Effector memory CD8-positive, alpha-beta T cell (primary cell): ENCODE measurements around the gene ZNF615.
"Not testable (repeated sequence)": the region's sequence is repeated elsewhere in the genome, so short reads cannot be mapped to it uniquely, and the experiment has no call there.

Experiments used
- ATAC-seq: fragments of 150-1000 bp; cut with Tn5 transposase; replicated peaks from 2 replicates; pipeline ENCODE4 v1.10.0; 2021; ENCODE audit warnings: mild to moderate bottlenecking, moderate library complexity
- DNase-seq, 3 experiments: peaks; one replicate each; pipeline ENCODE4 v3.0.0; 2021
- H3K27ac Mint-ChIP-seq, 2 donors: one replicate each; pipeline ENCODE4 v1.8.0; 2022; ENCODE audit warnings: mild to moderate bottlenecking in 2 of 2, mixed read lengths in 2 of 2, moderate library complexity in 2 of 2
- H3K27me3 Mint-ChIP-seq, 2 donors: one replicate each; pipeline ENCODE4 v1.8.0; 2022; ENCODE audit warnings: mixed read lengths in 2 of 2
- H3K36me3 Mint-ChIP-seq: one replicate; pipeline ENCODE4 v1.8.0; 2022; ENCODE audit warnings: mild to moderate bottlenecking, moderate library complexity, mixed read lengths; ENCODE audit not compliant: insufficient read depth
- H3K4me1 Mint-ChIP-seq, 2 donors: one replicate each; pipeline ENCODE4 v1.8.0; 2022; ENCODE audit warnings: low read depth in 2 of 2, mixed read lengths in 2 of 2
- H3K4me3 Mint-ChIP-seq, 2 donors: one replicate each; pipeline ENCODE4 v1.8.0; 2022; ENCODE audit warnings: mild to moderate bottlenecking in 2 of 2, mixed read lengths in 2 of 2, moderate library complexity in 2 of 2
- H3K9me3 Mint-ChIP-seq, 2 donors: one replicate each; pipeline ENCODE4 v1.8.0; 2022; ENCODE audit warnings: mixed read lengths in 2 of 2

ZNF615 gene

DNA sequence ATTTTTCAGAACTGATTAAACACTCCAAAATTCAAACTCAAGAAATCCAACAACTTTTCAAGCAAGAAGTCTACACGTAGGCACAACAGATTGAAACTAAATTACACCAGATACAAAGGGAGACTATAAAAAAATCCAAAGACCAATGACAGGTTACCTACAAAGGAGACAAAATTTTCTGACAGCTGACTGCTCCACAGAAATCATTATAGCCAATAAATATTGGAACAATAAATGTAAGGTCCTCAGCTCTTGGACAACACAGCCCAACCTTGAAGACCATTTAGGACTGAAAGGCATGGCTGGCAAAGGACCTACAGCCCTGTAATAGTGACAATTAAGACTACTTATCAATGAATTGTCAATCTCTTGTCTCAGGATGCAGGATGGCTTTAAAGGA is 37.3 kb downstream of the ZNF615 start:
- DNase-seq (no peak), ATAC-seq (no peak)
- no peaks in the 10 kb centered on the region for H3K4me1 Mint-ChIP-seq
- peaks cover 12% of the 10 kb centered on the region in 2 donors for H3K9me3 Mint-ChIP-seq
- peaks cover 86% of the 10 kb centered on the region for H3K36me3 Mint-ChIP-seq
- no peak overlapping the region for H3K27ac Mint-ChIP-seq
- no peaks in the 10 kb centered on the region for H3K27me3 Mint-ChIP-seq
- H3K4me3 Mint-ChIP-seq: no peak overlapping the region

DNA sequence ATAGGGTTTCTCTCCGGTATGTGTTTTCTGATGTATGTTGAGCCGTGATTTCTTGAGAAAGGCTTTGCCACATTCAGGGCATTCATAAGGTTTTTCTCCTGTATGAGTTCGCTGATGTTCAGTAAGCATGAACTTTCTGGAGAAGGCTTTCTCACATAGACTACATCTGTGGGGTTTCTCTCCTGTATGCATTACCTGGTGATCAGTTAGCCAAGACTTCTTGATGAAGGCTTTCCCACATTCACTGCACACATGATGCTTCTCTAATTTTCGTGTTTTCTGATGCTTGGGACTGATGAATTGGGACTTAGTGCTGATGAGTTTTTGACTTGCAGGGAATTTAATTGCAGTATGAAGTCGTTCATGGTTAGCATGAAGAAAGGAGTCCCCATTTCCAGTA is 42.4 kb downstream of the ZNF615 start:
- Mint-ChIP-seq H3K4me1 (no peaks in the 10 kb centered on the region), H3K9me3 (peaks cover 20 to 31% of the 10 kb centered on the region in 2 donors), H3K27me3 (no peaks in the 10 kb centered on the region), H3K27ac (no peak overlapping the region), H3K36me3 (peaks cover 55% of the 10 kb centered on the region), H3K4me3 (no peak overlapping the region)
- ATAC-seq (no peak), DNase-seq (no peak)

- not testable (repeated sequence) for DNase-seq
Observed at GRCh38 chr19:51960621-51961233, 47.3 kb downstream of the ZNF615 start.

GRCh38 chr19:51959791-51960190 is 48.2 kb downstream of the ZNF615 start:
- no peak overlapping the region for H3K27ac Mint-ChIP-seq
- no peak for ATAC-seq
- no peak for DNase-seq
- peaks cover 24 to 38% of the 10 kb centered on the region in 2 donors for H3K9me3 Mint-ChIP-seq
- H3K4me1 Mint-ChIP-seq: no peaks in the 10 kb centered on the region
- peaks cover 4% of the 10 kb centered on the region for H3K36me3 Mint-ChIP-seq
- no peaks in the 10 kb centered on the region for H3K27me3 Mint-ChIP-seq
- H3K4me3 Mint-ChIP-seq: no peak overlapping the region

More at GRCh38 chr19:51960621-51961233, 47.3 kb downstream of the ZNF615 start:
- H3K27ac Mint-ChIP-seq, H3K4me3 Mint-ChIP-seq, H3K4me1 Mint-ChIP-seq, ATAC-seq, H3K27me3 Mint-ChIP-seq: not testable (repeated sequence)
- Mint-ChIP-seq H3K9me3 (peaks cover 31 to 37% of the 10 kb centered on the region in 2 donors), H3K36me3 (peaks cover 14% of the 10 kb centered on the region)

DNA sequence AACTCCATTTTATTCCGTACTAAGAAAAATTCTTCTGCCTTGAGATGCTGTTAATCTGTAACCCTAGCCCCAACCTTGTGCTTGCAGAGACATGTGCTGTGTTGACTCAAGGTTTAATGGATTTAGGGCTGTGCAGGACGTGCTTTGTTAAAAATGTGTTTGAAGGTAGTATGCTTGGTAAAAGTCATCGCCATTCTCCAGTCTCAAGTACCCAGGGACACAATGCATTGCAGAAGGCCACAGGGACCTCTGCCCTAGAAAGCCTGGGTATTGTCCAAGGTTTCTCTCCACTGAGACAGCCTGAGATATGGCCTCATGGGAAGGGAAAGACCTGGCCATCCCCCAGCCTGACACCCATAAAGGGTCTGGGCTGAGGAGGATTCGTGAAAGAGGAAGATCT is 50.2 kb downstream of the ZNF615 start:
- H3K9me3 Mint-ChIP-seq: peaks cover 19 to 38% of the 10 kb centered on the region in 2 donors
- not testable (repeated sequence) for ATAC-seq, H3K4me3 Mint-ChIP-seq, H3K4me1 Mint-ChIP-seq, H3K27ac Mint-ChIP-seq, H3K27me3 Mint-ChIP-seq, H3K36me3 Mint-ChIP-seq, DNase-seq

- Mint-ChIP-seq H3K9me3 (peaks cover 27 to 30% of the 10 kb centered on the region in 2 donors), H3K4me3 (no peak overlapping the region), H3K27ac (no peak overlapping the region), H3K36me3 (peaks cover 8% of the 10 kb centered on the region), H3K27me3 (no peaks in the 10 kb centered on the region), H3K4me1 (no peaks in the 10 kb centered on the region)
- DNase-seq (no peak), ATAC-seq (no peak)
Observed at GRCh38 chr19:51948975-51949374, 59.0 kb downstream of the ZNF615 start.

DNA sequence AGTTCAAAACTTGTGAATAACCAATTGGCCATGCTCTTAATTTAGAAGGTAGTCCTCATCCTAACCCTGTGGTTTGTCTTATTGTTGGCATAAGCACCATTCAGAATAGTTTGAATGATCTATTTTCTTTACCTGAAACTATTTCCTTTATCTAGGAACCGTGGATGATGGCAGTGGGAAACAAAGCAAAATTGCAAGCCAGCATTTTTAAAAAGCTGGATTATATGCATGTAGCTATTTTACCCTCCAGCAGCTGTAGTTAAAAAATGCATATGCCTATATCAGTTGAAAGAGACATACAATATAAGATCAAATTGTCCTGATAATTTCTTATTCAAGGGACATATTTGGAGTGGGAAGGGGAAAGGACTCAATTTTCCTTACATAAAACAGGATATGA is 61.4 kb downstream of the ZNF615 start:
- no peak overlapping the region for H3K4me3 Mint-ChIP-seq
- ATAC-seq (no peak), DNase-seq (no peak)
- H3K27me3 Mint-ChIP-seq: no peaks in the 10 kb centered on the region
- peaks cover 29 to 38% of the 10 kb centered on the region in 2 donors for H3K9me3 Mint-ChIP-seq
- no peak overlapping the region for H3K27ac Mint-ChIP-seq
- peaks cover 0 to 2% of the 10 kb centered on the region in 2 donors for H3K4me1 Mint-ChIP-seq
- H3K36me3 Mint-ChIP-seq: peaks cover 32% of the 10 kb centered on the region

GRCh38 chr19:51944798-51945552 is 63.0 kb downstream of the ZNF615 start:
- Mint-ChIP-seq H3K4me1 (peaks cover 0 to 2% of the 10 kb centered on the region in 2 donors), H3K27ac (no peak overlapping the region), H3K9me3 (peaks cover 34 to 39% of the 10 kb centered on the region in 2 donors), H3K27me3 (no peaks in the 10 kb centered on the region), H3K36me3 (peaks cover 46% of the 10 kb centered on the region), H3K4me3 (no peak overlapping the region)
- DNase-seq: no peak
- ATAC-seq: no peak
